Pancreas (tissue), 10 donors: Measurements from ENCODE around the gene INVS. TPM values are rescaled to one million over a fixed set of nuclear protein-coding genes. Genes with fewer than 3 reads are reported as not detected.

Experiments used
- ATAC-seq, 4 donors: fragments of 200-7000 bp; cut with Tn5 transposase; one replicate each; pipeline versions ENCODE4 v1.8.0 to v1.9.1; 2020; ENCODE audit warnings: mild to moderate bottlenecking in 4 of 4, moderate library complexity in 4 of 4
- DNase-seq, 6 donors: peaks; one replicate each; pipeline ENCODE4 v3.0.0-alpha.2; 2020
- FAIRE-seq: peaks from 2 replicates; lab custom pipeline; 2012; peaks lifted over from hg19 to GRCh38; lab: Jason Lieb, UNC
- H3K27ac ChIP-seq, 4 donors: fragments of 200-600 bp; sonication (generic); 1 replicate in 3 of 4; 2 replicates in 1 of 4; pipeline versions ENCODE4 v1.5.0 to v1.8.0; 2020
- H3K27me3 ChIP-seq, 4 donors: fragments of 200-600 bp; one replicate each; pipeline ENCODE4 v1.8.0; 2021
- H3K36me3 ChIP-seq, 3 donors: fragments of 200-600 bp; sonication (generic) in 1 of 3; one replicate each; pipeline versions ENCODE4 v1.5.0 to v1.8.0; 2020 to 2021
- H3K4me1 ChIP-seq, 3 donors: fragments of 200-600 bp; one replicate each; pipeline ENCODE4 v1.8.0; 2021
- H3K4me3 ChIP-seq, 4 donors: fragments of 200-600 bp; sonication (generic) in 2 of 4; one replicate each; pipeline versions ENCODE4 v1.5.0 to v1.8.0; 2020 to 2021
- H3K9me3 ChIP-seq, 4 donors: fragments of 200-600 bp; one replicate each; pipeline ENCODE4 v1.8.0; 2021
- CTCF ChIP-seq, 4 donors: fragments of 200-600 bp; sonication (generic) in 3 of 4; IDR thresholded peaks; one replicate each; pipeline versions ENCODE4 v1.5.0 to v1.8.0; 2021; ENCODE audit warnings: antibody characterized with exemption in 4 of 4
- WGBS, 2 donors: extraction: QIAGEN DNeasy Blood & Tissue Kit; methylation state at CpG; one replicate each; pipeline ENCODE4 v1.1.7; 2013; 5-methylcytosine and 5-hydroxymethylcytosine counted together
- intact Hi-C, 3 donors: fragments of 100-400 bp; cut with DNase I; formaldehyde crosslinking; loops; one replicate each; pipeline versions ENCODE4 v1.11.1 to v1.14.2; 2022
- polyA plus RNA-seq, 2 donors: library from polyadenylated mRNA; stranded (reverse); fragments of 200-250 nt; gene quantifications; one replicate each; pipeline ENCODE4 v1.2.3, GENCODE V29; 2013
- total RNA-seq, 6 donors: library from RNA; stranded (reverse); fragmentation: NEBNext Ultra II Directional in 4 of 6; extraction: Animal tissue kit (Norgen Biotek cat#: 25700) in 4 of 6; gene quantifications; one replicate each; pipeline versions ENCODE4 v1.2.1 to v1.2.4, GENCODE V29; 2021 to 2023
- donor health status: healthy with polysubstance abuse.
- donor health status: DM: no; HTN: no; CAD: no; lungs with moderate emphysema.
- donor health status: DM: no; HTN: no; CAD: no.
- donor health status: control.
- donor health status: control.
- donor health status: Bipolar disorder and iron deficiency.
- donor health status: DM: yes; HTN: yes; CAD: no.
- donor health status: DM: no; HTN: no; CAD: no.
- donor health status: DM: no; HTN: no; CAD: no.
- donor health status: DM: yes; HTN: yes; CAD: no.

The INVS gene
- total and polyA plus RNA-seq, 8 donors, result 3.1 to 15.0 (median 6.0) TPM

- no peaks in the 10 kb centered on the region for H3K4me1 ChIP-seq
- H3K27ac ChIP-seq, result no peak overlapping the region
- H3K36me3 ChIP-seq, result peaks cover 0 to 19% (median 6%) of the 10 kb centered on the region in 3 donors
- no peak overlapping the region for H3K4me3 ChIP-seq
- no peaks in the 10 kb centered on the region for H3K27me3 ChIP-seq
- no peak for TF ChIP-seq CTCF (IDR thresholded peaks at IDR 0.05)
- FAIRE-seq (no peak), ATAC-seq (no peak), DNase-seq (no peak)
- WGBS, 2 donors, result 97 to 98% methylated on average over 7 of the region's 7 CpGs
- no peaks in the 10 kb centered on the region for H3K9me3 ChIP-seq
- intact Hi-C loops, result no loop called here
Measured at GRCh38 chr9:100285601-100286000, 186.6 kb downstream of the INVS start.

GRCh38 chr9:100286257-100286656 is 187.2 kb downstream of the INVS start:
- no peak overlapping the region for H3K27ac ChIP-seq
- WGBS, 2 donors, result 95 to 98% methylated on average over 6 of the region's 6 CpGs
- no peak for DNase-seq
- no peaks in the 10 kb centered on the region for H3K9me3 ChIP-seq
- no peak for ATAC-seq
- H3K4me1 ChIP-seq, result no peaks in the 10 kb centered on the region
- peaks cover 0 to 19% (median 6%) of the 10 kb centered on the region in 3 donors for H3K36me3 ChIP-seq
- FAIRE-seq, result no peak
- no peak overlapping the region for H3K4me3 ChIP-seq
- no peaks in the 10 kb centered on the region for H3K27me3 ChIP-seq
- no peak for TF ChIP-seq CTCF (IDR thresholded peaks at IDR 0.05)
- intact Hi-C loops, result no loop called here

- Histone ChIP-seq H3K4me1 (no peaks in the 10 kb centered on the region), H3K27me3 (no peaks in the 10 kb centered on the region), H3K4me3 (no peak overlapping the region), H3K27ac (no peak overlapping the region), H3K9me3 (no peaks in the 10 kb centered on the region), H3K36me3 (peaks cover 0 to 21% (median 6%) of the 10 kb centered on the region in 3 donors)
- 96 to 97% methylated on average over 5 of the region's 5 CpGs for WGBS, 2 donors
- ATAC-seq (no peak), FAIRE-seq (no peak), DNase-seq (no peak)
- TF ChIP-seq CTCF (IDR thresholded peaks at IDR 0.05), result no peak
- intact Hi-C loops, result no loop called here
Measured at GRCh38 chr9:100287186-100287585, 188.1 kb downstream of the INVS start.

GRCh38 chr9:100290714-100291113 is 191.7 kb downstream of the INVS start:
- Histone ChIP-seq H3K27me3 (no peaks in the 10 kb centered on the region), H3K27ac (no peak overlapping the region), H3K4me1 (peaks cover 0 to 8% (median 7%) of the 10 kb centered on the region in 3 donors), H3K4me3 (no peak overlapping the region), H3K36me3 (peaks cover 0 to 25% (median 0%) of the 10 kb centered on the region in 3 donors), H3K9me3 (no peaks in the 10 kb centered on the region)
- FAIRE-seq (no peak), ATAC-seq (no peak), DNase-seq (no peak)
- intact Hi-C loops, result no loop called here
- 99% methylated on average over 4 of the region's 4 CpGs for WGBS, 2 donors
- TF ChIP-seq CTCF (IDR thresholded peaks at IDR 0.05), result no peak

- Histone ChIP-seq H3K4me1 (peaks cover 0 to 10% (median 9%) of the 10 kb centered on the region in 3 donors), H3K9me3 (no peaks in the 10 kb centered on the region), H3K27me3 (no peaks in the 10 kb centered on the region), H3K36me3 (peaks cover 0 to 14% (median 0%) of the 10 kb centered on the region in 3 donors), H3K4me3 (no peak overlapping the region), H3K27ac (no peak overlapping the region)
- FAIRE-seq, result no peak
- no peak for DNase-seq
- no peak for TF ChIP-seq CTCF (IDR thresholded peaks at IDR 0.05)
- intact Hi-C loops, result no loop called here
- 96 to 98% methylated on average over 13 of the region's 13 CpGs for WGBS, 2 donors
- no peak for ATAC-seq
Measured at GRCh38 chr9:100292414-100292813, 193.4 kb downstream of the INVS start.
